Placental pericyte (primary cell): ENCODE results near the gene ALKAL2. TPM values are rescaled to one million over a fixed set of nuclear protein-coding genes. Genes with fewer than 3 reads are reported as not detected.

ENCODE experiments used
- total RNA-seq: library from RNA; depleted of rRNA; stranded (reverse); fragments of >200 nt; gene quantifications from 2 replicates; pipeline ENCODE4 v1.2.3, GENCODE V29; 2012

Gene ALKAL2
- not detected in 2 replicates for total RNA-seq

GRCh38 chr2:287911-288757 lies at the start of gene ALKAL2:
TSS of gene ALKAL2 (minus strand) at chr2:288091. CDS start at chr2:287835, 256 bp downstream.

GRCh38 chr2:264493-265468 lies 23.1 kb downstream of the ALKAL2 start, which contains the start of gene ACP1:
TSS of gene ACP1 (plus strand) at chr2:264947. CDS start at chr2:264965, 18 bp downstream.

GRCh38 chr2:263774-264492 lies 24.0 kb downstream of the ALKAL2 start, which contains the start of gene SH3YL1:
TSS of gene SH3YL1 (minus strand) at chr2:264032. CDS start at chr2:263984, 48 bp downstream.

Other genes starting within 250 kb of the ALKAL2 start
- gene FAM110C, start 241.6 kb downstream of the ALKAL2 start, total RNA-seq: not detected in 2 replicates
- gene SH3YL1, start 24.1 kb downstream of the ALKAL2 start, total RNA-seq: 25.2 and 28.4 TPM in 2 replicates
- 64.3 and 101 TPM in 2 replicates for gene ACP1, start 23.1 kb downstream of the ALKAL2 start, total RNA-seq